ENCODE data around the gene PPM1J.

PPM1J gene

GRCh38 chr1:112717263-112717873, 2.2 kb upstream of the PPM1J start:
- in situ Hi-C loops (cut with HindIII; ENCODE audit: low pct_unique_long_range_greater_than_20kb, low sequenced_read_pairs), result no loop called here

DNA sequence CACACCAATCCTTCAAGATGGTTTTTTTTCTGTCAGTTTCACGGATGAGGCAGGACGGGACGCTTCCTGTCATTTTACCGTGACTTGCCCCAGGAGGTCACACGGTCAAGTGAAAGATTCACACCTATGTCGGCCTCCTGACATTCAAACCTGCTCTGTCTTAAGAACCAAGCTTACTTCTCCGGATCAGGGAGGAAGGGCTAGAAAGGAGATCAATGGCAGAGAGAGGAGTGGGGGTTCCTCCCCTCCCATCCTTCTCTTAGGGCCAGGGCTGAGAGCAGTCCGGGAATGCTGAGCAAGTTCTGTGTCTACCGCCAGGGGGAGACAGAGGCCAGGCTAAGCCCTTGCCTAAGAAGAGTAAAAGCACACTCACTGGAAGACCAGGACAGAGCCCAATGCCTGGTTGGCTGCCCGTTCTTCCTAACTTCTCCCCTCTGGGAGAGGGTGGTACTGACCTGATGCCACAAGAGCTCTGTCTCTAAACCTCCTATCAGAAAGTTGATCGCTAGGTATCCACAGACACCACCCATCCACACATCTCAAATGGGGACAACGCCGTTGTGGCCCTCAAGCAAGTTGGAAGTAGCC, 1.1 kb upstream of the PPM1J start:
- no peak for TF ChIP-seq JUND (IDR thresholded peaks at IDR 0.05; ENCODE audit: low read depth)
- in situ Hi-C loops (cut with HindIII; ENCODE audit: low pct_unique_long_range_greater_than_20kb, low sequenced_read_pairs), result no loop called here
- DNase-seq (ENCODE audit: low read depth in 1 of 2, low spot score in 1 of 2), result peak; percentile 68 to 86

More at GRCh38 chr1:112717263-112717873, 2.2 kb upstream of the PPM1J start:
- no peak for TF ChIP-seq JUND (IDR thresholded peaks at IDR 0.05; ENCODE audit: low read depth)
- DNase-seq (ENCODE audit: low read depth in 1 of 2, low spot score in 1 of 2), result no peak

GRCh38 chr1:112714313-112715263, 544 bp downstream of the PPM1J start:
- in situ Hi-C loops (cut with HindIII; ENCODE audit: low pct_unique_long_range_greater_than_20kb, low sequenced_read_pairs), result no loop called here
- no peak for TF ChIP-seq JUND (IDR thresholded peaks at IDR 0.05; ENCODE audit: low read depth)
- no peak for DNase-seq (ENCODE audit: low read depth in 1 of 2, low spot score in 1 of 2)

DNA sequence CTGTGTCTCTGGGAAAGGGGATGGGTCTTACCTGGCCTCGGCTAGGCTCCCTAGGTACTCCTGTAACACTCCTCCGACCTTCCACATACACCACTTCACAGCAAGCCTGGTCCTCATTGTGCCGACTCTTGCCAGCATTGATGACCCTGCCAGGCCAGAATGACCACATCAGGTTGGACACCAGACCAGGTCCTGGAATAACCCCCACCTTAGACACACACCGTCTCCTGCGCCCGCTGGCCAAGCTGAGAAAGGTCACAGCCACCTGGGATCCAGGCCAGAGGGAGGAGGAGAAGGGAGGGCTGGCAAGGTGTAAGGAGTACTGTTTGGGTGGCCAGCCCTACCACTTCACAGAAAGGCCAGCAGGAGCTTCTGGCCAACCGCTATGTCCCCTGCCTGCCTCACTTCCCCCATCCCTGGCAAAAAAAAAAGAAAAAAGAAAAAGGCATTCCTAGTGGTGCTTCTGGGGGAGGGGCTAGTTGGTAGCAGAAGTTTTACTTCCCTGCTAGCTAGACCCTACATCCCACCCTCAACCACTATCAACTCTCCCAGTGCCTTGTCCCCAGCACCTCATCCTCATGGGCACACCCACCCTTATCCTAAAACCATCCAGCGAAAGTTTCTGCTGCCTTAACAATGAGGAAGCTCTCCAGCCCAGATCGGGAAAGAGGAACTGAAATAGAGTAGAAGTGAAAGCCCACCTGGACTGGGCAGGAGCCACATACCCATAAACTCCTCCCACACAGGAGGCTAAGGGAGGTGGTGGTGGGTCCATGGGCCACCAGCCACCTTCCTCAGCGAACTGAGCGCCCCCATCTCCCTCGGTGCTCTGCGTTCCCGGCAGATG, 1.4 kb downstream of the PPM1J start:
- TF ChIP-seq JUND (IDR thresholded peaks at IDR 0.05; ENCODE audit: low read depth), result no peak
- DNase-seq (ENCODE audit: low read depth in 1 of 2, low spot score in 1 of 2), result peak in 1 of 2 experiments; percentile 87
- in situ Hi-C loops (cut with HindIII; ENCODE audit: low pct_unique_long_range_greater_than_20kb, low sequenced_read_pairs), result no loop called here

DNA sequence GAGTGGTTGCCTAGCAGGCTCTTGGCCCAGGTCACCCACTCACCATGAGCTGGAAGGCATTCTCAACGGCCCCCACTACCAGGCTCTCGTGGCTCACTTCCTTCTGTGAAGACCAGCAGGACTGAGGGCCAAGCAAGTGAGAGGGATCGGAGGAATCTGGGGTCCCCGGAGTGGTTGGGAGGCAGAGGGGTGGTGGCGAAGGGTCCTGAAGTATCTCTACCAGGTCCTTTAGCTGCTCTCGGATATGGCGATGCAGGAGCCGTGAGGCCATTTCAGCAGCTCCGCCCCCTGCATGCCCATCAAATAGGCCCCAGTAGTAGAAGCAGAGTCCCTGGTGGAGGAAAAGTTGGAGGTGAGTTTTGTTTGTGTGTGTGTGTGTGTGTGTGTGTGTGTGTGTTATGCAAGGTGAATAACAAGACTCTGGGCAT, 2.4 kb downstream of the PPM1J start:
- TF ChIP-seq JUND (IDR thresholded peaks at IDR 0.05; ENCODE audit: low read depth), result no peak
- in situ Hi-C loops (cut with HindIII; ENCODE audit: low pct_unique_long_range_greater_than_20kb, low sequenced_read_pairs), result no loop called here

GRCh38 chr1:112712191-112712590, 2.9 kb downstream of the PPM1J start:
- TF ChIP-seq JUND (IDR thresholded peaks at IDR 0.05; ENCODE audit: low read depth), result no peak
- in situ Hi-C loops (cut with HindIII; ENCODE audit: low pct_unique_long_range_greater_than_20kb, low sequenced_read_pairs), result no loop called here

More for the DNA sequence above, 2.4 kb downstream of the PPM1J start:
- DNase-seq (ENCODE audit: low read depth in 1 of 2, low spot score in 1 of 2), result no peak

DNA sequence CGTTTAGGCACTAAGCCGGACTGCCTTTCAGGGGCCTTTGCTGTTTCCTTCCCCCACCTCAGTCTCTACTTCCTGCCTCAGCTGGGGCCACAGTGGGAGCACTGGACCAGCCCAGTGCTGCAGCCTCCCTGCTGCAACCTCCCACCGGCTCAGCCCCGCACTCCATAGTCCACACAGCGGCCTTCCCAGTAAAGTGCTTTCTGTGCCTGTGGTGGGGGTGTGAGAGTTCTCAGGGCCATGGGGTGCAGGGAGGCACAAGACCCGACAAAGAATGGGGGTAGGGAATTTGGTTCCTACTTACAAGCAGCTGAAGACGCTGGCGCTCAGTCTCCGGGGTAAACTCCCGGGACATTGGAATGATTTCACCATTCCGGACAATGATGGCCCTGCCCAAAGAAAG, 3.5 kb downstream of the PPM1J start:
- DNase-seq (ENCODE audit: low read depth in 1 of 2, low spot score in 1 of 2), result no peak
- TF ChIP-seq JUND (IDR thresholded peaks at IDR 0.05; ENCODE audit: low read depth), result no peak
- in situ Hi-C loops (cut with HindIII; ENCODE audit: low pct_unique_long_range_greater_than_20kb, low sequenced_read_pairs), result no loop called here

More at GRCh38 chr1:112712191-112712590, 2.9 kb downstream of the PPM1J start:
- DNase-seq (ENCODE audit: low read depth in 1 of 2, low spot score in 1 of 2), result no peak

DNA sequence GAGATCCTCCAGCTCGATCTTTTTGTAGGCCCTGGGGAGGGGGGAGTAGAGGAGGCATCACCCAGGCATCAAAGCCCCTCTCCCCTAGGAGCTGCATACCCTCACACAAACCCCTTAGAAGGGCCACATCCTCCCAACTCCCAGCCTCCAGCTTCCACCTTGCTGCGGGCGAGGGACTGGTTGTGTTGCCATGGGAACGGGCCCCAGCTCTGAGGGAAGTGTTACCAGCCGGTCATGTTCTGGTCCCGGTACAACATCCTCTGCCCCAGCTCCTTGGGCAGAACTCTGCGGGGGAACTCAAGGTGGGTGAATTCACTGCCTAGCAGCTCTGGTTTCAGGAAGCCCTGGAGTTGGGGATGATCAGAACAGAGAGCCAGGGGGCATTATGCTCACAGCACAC, 4.1 kb downstream of the PPM1J start:
- no peak for TF ChIP-seq JUND (IDR thresholded peaks at IDR 0.05; ENCODE audit: low read depth)
- DNase-seq (ENCODE audit: low read depth in 1 of 2, low spot score in 1 of 2), result no peak
- in situ Hi-C loops (cut with HindIII; ENCODE audit: low pct_unique_long_range_greater_than_20kb, low sequenced_read_pairs), result no loop called here

GRCh38 chr1:112710586-112710985, 4.5 kb downstream of the PPM1J start:
- in situ Hi-C loops (cut with HindIII; ENCODE audit: low pct_unique_long_range_greater_than_20kb, low sequenced_read_pairs), result no loop called here
- DNase-seq (ENCODE audit: low read depth in 1 of 2, low spot score in 1 of 2), result no peak
- TF ChIP-seq JUND (IDR thresholded peaks at IDR 0.05; ENCODE audit: low read depth), result no peak

DNA sequence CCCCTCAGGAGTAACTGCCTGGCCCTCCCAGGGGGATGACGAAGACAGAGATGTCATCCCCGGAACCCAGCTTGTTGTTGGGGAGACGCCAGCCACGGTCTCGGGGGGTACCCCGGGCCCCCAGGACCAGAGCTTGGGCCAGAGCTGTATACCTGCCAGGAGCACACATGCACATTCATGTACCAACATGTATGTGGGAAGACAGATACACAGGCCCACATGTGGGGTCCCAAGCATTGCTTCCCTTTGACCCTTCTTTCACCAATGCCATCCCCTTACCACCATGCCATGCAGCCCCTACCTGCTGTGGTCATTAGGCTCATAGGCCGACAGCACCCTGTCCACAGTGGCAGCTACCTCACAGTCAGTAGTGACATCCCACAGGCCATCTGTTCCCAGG, 5.0 kb downstream of the PPM1J start:
- no peak for TF ChIP-seq JUND (IDR thresholded peaks at IDR 0.05; ENCODE audit: low read depth)

GRCh38 chr1:112708489-112708888, 6.6 kb downstream of the PPM1J start:
- in situ Hi-C loops (cut with HindIII; ENCODE audit: low pct_unique_long_range_greater_than_20kb, low sequenced_read_pairs), result no loop called here
- TF ChIP-seq JUND (IDR thresholded peaks at IDR 0.05; ENCODE audit: low read depth), result no peak
- no peak for DNase-seq (ENCODE audit: low read depth in 1 of 2, low spot score in 1 of 2)

More for the DNA sequence above, 5.0 kb downstream of the PPM1J start:
- DNase-seq (ENCODE audit: low read depth in 1 of 2, low spot score in 1 of 2), result no peak
- in situ Hi-C loops (cut with HindIII; ENCODE audit: low pct_unique_long_range_greater_than_20kb, low sequenced_read_pairs), result no loop called here

DNA sequence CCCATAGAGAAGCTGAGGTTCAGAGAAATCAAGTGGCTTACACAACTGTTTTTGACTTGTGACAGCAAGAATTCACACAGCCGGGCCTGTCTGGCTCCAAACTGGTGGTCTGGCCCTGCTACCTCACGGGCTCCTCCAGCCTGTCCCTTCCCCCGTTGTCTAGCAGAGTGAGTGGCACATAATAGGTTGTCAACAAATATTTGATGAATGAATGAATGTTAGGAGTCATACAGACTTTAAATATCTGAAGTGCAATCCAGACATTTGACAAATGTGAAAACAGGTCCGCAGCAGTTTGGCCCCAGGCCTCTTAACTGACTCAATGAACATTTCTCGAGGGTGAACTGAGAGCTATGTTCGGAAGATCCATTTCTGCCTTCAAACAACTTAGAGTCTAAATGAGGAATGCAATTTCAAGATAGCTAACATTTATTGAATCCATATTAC, 7.1 kb downstream of the PPM1J start:
- in situ Hi-C loops (cut with HindIII; ENCODE audit: low pct_unique_long_range_greater_than_20kb, low sequenced_read_pairs), result no loop called here
- no peak for TF ChIP-seq JUND (IDR thresholded peaks at IDR 0.05; ENCODE audit: low read depth)
- DNase-seq (ENCODE audit: low read depth in 1 of 2, low spot score in 1 of 2), result no peak
